K562 (cell line): ENCODE measurements around the gene SYNGR4. TPM values are rescaled to one million over a fixed set of nuclear protein-coding genes. Genes with fewer than 3 reads are reported as not detected.
A peak's percentile ranks its signal among the peaks of the same experiment; 100 is the strongest.

ENCODE experiments used
- BCL6 ChIP-seq: fragments of 250-450 bp; sonication (Bioruptor Pico); IDR thresholded peaks from 2 replicates; pipeline ENCODE4 v1.4.0; 2020
- CREM ChIP-seq: IDR thresholded peaks from 2 replicates; pipeline ENCODE4 v1.6.1; 2014; ENCODE audit warnings: antibody characterized with exemption, low read depth
- FOXK2 ChIP-seq, 2 experiments: fragments of 450-650 bp; IDR thresholded peaks in 1 of 2; conservative IDR thresholded peaks in 1 of 2; 2 replicates each; pipeline ENCODE4 v1.6.1; 2016; ENCODE audit warnings: low read depth in 2 of 2, mild to moderate bottlenecking in 1 of 2
- SIX5 ChIP-seq, 2 experiments: IDR thresholded peaks; 2 replicates each; pipeline ENCODE4 v1.6.1; 2011; ENCODE audit warnings: low read length in 2 of 2, borderline replicate concordance in 1 of 2, low read depth in 1 of 2, mild to moderate bottlenecking in 1 of 2, moderate library complexity in 1 of 2; ENCODE audit not compliant: insufficient read depth in 1 of 2
- ZNF143 ChIP-seq: sonication (generic); formaldehyde crosslinking; IDR thresholded peaks from 2 replicates; pipeline ENCODE4 v1.9.0; 2022; ENCODE audit warnings: mild to moderate bottlenecking, missing genetic modification reagents
- ZNF217 ChIP-seq: sonication (generic); formaldehyde crosslinking; IDR thresholded peaks from 2 replicates; pipeline ENCODE4 v1.8.0; 2022; ENCODE audit warnings: mild to moderate bottlenecking, missing genetic modification reagents
- ZNF347 ChIP-seq: fragments of 450-650 bp; formaldehyde crosslinking; IDR thresholded peaks from 2 replicates; pipeline ENCODE4 v1.4.0; 2020; ENCODE audit warnings: low read depth, mild to moderate bottlenecking, moderate library complexity
- polyA plus RNA-seq, 8 experiments: library from polyadenylated mRNA; depleted of rRNA in 4 of 8; stranded (reverse) in 5 of 8; unstranded in 3 of 8; fragments of >200 nt; fragmentation: Nextera tagmentation in 2 of 8; fragmentation: Illumina TruSeq in 1 of 8; extraction: Ambion mirVana in 2 of 8; extraction: Trizol in 1 of 8; gene quantifications; 2 replicates each; pipeline versions ENCODE4 v1.2.1 to v1.2.3, GENCODE V29; 2011 to 2014; ENCODE audit warnings: inconsistent platforms in 1 of 8, missing spikeins in 1 of 8
- total RNA-seq, 7 experiments: library from RNA; depleted of rRNA in 6 of 7; stranded (reverse); fragments of >200 nt in 6 of 7; fragmentation: Illumina TruSeq in 2 of 7; extraction: Trizol in 2 of 7; gene quantifications; 2 replicates each; pipeline versions ENCODE4 v1.2.1 to v1.2.3, GENCODE V29; 2011 to 2021; ENCODE audit warnings: low replicate concordance in 1 of 7
- TF ChIP-seq, protein P1 (sequence below), 2 experiments: fragments of 200-800 bp in 1 of 2; sonication (Bioruptor generic) in 1 of 2; sonication (generic) in 1 of 2; formaldehyde crosslinking in 1 of 2; IDR thresholded peaks in 1 of 2; conservative IDR thresholded peaks in 1 of 2; 2 replicates each; pipeline versions ENCODE4 v1.5.0 to v1.6.1; 2016 to 2020; ENCODE audit warnings: missing compliant biosample characterization in 1 of 2, missing genetic modification characterization in 1 of 2, missing genetic modification reagents in 1 of 2
- TF ChIP-seq, protein P2 (sequence below), 2 experiments: fragments of 450-650 bp in 1 of 2; sonication (generic) in 1 of 2; formaldehyde crosslinking in 1 of 2; IDR thresholded peaks; 2 replicates each; pipeline versions ENCODE4 v1.7.1 to v1.9.0; 2016 to 2022; ENCODE audit warnings: inconsistent platforms in 1 of 2, mild to moderate bottlenecking in 1 of 2, missing genetic modification reagents in 1 of 2
- TF ChIP-seq, protein P3 (sequence below): fragments of 450-650 bp; IDR thresholded peaks from 2 replicates; pipeline ENCODE4 v1.6.1; 2018; ENCODE audit not compliant: partially characterized antibody
- TF ChIP-seq, protein P4 (sequence below): conservative IDR thresholded peaks from 2 replicates; pipeline ENCODE4 v1.6.1; 2011; ENCODE audit warnings: low read depth, mild to moderate bottlenecking, low read length; ENCODE audit not compliant: control insufficient read depth

The SYNGR4 gene
- total and polyA plus RNA-seq, 9 of the 15 experiments (the other 6 are each of a cell fraction or from before 2014, with no cell fraction given), result 0.07 to 0.14 TPM; not detected in 7

DNA sequence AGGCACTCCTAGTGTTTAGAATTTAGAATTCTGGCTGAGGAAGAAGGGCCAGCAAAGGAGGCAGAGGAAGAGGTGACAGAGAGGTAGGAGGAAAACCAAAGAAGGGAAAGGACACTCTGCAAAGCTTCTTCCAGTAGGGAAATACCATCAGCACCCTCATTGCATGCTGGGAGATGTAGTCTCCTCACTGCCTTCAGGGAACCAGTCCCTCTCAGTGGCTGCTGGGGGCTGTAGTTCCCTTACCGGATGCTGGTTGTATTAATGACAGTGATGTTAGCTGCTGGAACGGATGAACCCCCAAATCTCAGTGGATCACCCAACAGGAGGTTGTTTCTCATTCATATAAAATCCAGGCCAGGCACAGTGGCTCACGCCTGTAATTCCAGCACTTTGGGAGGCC is 39.4 kb downstream of the SYNGR4 start (continued):
- no peak for TF ChIP-seq BCL6 (CRISPR knock-in tag)
- peak; percentile 87 for TF ChIP-seq ZNF143 (CRISPR knock-in tag)
- peak; percentile 92 to 93 for TF ChIP-seq SIX5 (IDR thresholded peaks at IDR 0.05; ENCODE audit: borderline replicate concordance in 1 of 2, insufficient read depth in 1 of 2, low read depth in 1 of 2, low read length in 2 of 2)
- TF ChIP-seq, protein P1, sequence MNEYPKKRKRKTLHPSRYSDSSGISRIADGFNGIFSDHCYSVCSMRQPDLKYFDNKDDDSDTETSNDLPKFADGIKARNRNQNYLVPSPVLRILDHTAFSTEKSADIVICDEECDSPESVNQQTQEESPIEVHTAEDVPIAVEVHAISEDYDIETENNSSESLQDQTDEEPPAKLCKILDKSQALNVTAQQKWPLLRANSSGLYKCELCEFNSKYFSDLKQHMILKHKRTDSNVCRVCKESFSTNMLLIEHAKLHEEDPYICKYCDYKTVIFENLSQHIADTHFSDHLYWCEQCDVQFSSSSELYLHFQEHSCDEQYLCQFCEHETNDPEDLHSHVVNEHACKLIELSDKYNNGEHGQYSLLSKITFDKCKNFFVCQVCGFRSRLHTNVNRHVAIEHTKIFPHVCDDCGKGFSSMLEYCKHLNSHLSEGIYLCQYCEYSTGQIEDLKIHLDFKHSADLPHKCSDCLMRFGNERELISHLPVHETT (CRISPR knock-in tag; conservative IDR thresholded peaks at IDR 0.05 in 1 of 2, IDR thresholded peaks at IDR 0.05 in 1 of 2), result no peak
- TF ChIP-seq ZNF217 (CRISPR knock-in tag), result no peak
- TF ChIP-seq, protein P2, sequence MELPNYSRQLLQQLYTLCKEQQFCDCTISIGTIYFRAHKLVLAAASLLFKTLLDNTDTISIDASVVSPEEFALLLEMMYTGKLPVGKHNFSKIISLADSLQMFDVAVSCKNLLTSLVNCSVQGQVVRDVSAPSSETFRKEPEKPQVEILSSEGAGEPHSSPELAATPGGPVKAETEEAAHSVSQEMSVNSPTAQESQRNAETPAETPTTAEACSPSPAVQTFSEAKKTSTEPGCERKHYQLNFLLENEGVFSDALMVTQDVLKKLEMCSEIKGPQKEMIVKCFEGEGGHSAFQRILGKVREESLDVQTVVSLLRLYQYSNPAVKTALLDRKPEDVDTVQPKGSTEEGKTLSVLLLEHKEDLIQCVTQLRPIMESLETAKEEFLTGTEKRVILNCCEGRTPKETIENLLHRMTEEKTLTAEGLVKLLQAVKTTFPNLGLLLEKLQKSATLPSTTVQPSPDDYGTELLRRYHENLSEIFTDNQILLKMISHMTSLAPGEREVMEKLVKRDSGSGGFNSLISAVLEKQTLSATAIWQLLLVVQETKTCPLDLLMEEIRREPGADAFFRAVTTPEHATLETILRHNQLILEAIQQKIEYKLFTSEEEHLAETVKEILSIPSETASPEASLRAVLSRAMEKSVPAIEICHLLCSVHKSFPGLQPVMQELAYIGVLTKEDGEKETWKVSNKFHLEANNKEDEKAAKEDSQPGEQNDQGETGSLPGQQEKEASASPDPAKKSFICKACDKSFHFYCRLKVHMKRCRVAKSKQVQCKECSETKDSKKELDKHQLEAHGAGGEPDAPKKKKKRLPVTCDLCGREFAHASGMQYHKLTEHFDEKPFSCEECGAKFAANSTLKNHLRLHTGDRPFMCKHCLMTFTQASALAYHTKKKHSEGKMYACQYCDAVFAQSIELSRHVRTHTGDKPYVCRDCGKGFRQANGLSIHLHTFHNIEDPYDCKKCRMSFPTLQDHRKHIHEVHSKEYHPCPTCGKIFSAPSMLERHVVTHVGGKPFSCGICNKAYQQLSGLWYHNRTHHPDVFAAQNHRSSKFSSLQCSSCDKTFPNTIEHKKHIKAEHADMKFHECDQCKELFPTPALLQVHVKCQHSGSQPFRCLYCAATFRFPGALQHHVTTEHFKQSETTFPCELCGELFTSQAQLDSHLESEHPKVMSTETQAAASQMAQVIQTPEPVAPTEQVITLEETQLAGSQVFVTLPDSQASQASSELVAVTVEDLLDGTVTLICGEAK (IDR thresholded peaks at IDR 0.05), result peak; percentile 37; the same call in 1 of the 2 replicates
- TF ChIP-seq, protein P2 (CRISPR knock-in tag; IDR thresholded peaks at IDR 0.05), result no peak
- peak in 1 of 2 experiments; percentile 24; a peak in 1 of 4 replicates for TF ChIP-seq FOXK2 (conservative IDR thresholded peaks at IDR 0.05 in 1 of 2, IDR thresholded peaks at IDR 0.05 in 1 of 2; ENCODE audit: low read depth in 2 of 2)
- TF ChIP-seq CREM, result peak; percentile 76
- no peak for TF ChIP-seq ZNF347
- TF ChIP-seq, protein P3, sequence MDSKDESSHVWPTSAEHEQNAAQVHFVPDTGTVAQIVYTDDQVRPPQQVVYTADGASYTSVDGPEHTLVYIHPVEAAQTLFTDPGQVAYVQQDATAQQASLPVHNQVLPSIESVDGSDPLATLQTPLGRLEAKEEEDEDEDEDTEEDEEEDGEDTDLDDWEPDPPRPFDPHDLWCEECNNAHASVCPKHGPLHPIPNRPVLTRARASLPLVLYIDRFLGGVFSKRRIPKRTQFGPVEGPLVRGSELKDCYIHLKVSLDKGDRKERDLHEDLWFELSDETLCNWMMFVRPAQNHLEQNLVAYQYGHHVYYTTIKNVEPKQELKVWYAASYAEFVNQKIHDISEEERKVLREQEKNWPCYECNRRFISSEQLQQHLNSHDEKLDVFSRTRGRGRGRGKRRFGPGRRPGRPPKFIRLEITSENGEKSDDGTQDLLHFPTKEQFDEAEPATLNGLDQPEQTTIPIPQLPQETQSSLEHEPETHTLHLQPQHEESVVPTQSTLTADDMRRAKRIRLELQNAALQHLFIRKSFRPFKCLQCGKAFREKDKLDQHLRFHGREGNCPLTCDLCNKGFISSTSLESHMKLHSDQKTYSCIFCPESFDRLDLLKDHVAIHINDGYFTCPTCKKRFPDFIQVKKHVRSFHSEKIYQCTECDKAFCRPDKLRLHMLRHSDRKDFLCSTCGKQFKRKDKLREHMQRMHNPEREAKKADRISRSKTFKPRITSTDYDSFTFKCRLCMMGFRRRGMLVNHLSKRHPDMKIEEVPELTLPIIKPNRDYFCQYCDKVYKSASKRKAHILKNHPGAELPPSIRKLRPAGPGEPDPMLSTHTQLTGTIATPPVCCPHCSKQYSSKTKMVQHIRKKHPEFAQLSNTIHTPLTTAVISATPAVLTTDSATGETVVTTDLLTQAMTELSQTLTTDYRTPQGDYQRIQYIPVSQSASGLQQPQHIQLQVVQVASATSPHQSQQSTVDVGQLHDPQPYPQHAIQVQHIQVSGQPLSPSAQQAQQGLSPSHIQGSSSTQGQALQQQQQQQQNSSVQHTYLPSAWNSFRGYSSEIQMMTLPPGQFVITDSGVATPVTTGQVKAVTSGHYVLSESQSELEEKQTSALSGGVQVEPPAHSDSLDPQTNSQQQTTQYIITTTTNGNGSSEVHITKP, result peak; percentile 91
- TF ChIP-seq, protein P4, sequence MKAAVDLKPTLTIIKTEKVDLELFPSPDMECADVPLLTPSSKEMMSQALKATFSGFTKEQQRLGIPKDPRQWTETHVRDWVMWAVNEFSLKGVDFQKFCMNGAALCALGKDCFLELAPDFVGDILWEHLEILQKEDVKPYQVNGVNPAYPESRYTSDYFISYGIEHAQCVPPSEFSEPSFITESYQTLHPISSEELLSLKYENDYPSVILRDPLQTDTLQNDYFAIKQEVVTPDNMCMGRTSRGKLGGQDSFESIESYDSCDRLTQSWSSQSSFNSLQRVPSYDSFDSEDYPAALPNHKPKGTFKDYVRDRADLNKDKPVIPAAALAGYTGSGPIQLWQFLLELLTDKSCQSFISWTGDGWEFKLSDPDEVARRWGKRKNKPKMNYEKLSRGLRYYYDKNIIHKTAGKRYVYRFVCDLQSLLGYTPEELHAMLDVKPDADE, result peak; percentile 91
